KOPT-K1 (cell line): ENCODE measurements around the gene NPHP4.

Experiments used
- H3K27ac ChIP-seq: fragments of 200-600 bp; sonication (generic); 2 replicates; pipeline ENCODE4 v1.5.1; 2016; ENCODE audit warnings: antibody characterized with exemption, mild to moderate bottlenecking, low read depth, low read length; ENCODE audit not compliant: poor library complexity, severe bottlenecking
- H3K36me3 ChIP-seq: fragments of 200-600 bp; sonication (generic); 2 replicates; pipeline ENCODE4 v1.5.1; 2017; ENCODE audit warnings: antibody characterized with exemption, mild to moderate bottlenecking, low read length, moderate library complexity; ENCODE audit not compliant: insufficient read depth
- H3K9me3 ChIP-seq: fragments of 200-600 bp; sonication (generic); 2 replicates; pipeline ENCODE4 v1.5.1; 2017; ENCODE audit warnings: antibody characterized with exemption, low read length, mild to moderate bottlenecking; ENCODE audit not compliant: insufficient read depth, poor library complexity, severe bottlenecking

Gene NPHP4

DNA sequence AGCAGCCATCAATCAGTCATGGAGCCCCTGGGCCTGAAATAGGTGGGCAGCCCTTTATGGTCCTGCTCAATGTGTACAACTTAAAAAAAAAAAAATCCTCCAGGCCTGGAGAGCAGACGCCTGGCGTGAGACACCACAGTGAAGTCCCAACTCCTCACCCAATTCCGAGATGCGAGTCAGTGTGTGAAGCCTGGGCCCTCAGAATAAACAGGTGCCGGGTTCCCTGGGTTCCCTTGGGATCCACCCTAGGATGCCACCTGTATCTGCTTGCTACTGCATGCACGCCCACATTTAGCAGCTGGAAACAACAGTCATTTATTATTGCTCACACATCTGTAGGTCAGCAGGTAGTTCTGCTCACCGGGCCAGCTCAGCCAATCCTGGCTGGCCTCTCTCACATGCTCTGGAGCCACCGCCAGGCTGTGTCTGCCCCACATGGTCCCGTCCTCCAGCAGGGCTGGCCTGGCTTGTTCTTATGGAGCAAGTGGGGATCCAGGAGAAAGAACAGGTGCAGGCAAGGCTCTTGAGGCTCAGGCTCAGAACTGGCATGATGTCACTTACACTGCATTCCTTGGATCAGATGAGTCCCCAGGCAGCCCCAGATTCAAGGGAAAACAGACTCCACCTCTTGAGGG is 172.7 kb downstream of the NPHP4 start:
- Histone ChIP-seq H3K27ac (no peak overlapping the region), H3K36me3 (no peaks in the 10 kb centered on the region), H3K9me3 (peaks cover 9% of the 10 kb centered on the region)

DNA sequence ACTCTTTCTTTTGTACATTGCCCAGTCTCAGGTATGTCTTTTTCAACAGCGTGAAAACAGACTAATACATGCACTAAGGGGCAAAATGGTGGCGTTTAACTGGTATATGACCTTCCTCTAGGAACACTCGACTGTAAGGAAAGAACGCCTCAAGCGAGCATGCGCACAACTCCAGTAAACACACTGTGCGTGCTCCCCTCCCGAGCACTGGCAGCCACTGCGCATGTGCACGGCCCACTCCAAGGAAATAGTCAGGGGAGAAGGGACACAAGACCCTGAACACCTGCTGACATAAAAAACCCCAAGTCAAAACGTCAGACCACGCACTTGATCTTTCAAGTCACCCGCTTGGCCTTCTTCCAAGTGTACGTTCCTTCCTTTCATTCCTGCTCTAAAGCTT is 173.5 kb downstream of the NPHP4 start:
- no peak overlapping the region for H3K27ac ChIP-seq
- peaks cover 9% of the 10 kb centered on the region for H3K9me3 ChIP-seq
- H3K36me3 ChIP-seq = no peaks in the 10 kb centered on the region

GRCh38 chr1:5815716-5816115 is 176.5 kb downstream of the NPHP4 start:
- H3K36me3 ChIP-seq = no peaks in the 10 kb centered on the region
- H3K9me3 ChIP-seq = peaks cover 9% of the 10 kb centered on the region
- no peak overlapping the region for H3K27ac ChIP-seq

DNA sequence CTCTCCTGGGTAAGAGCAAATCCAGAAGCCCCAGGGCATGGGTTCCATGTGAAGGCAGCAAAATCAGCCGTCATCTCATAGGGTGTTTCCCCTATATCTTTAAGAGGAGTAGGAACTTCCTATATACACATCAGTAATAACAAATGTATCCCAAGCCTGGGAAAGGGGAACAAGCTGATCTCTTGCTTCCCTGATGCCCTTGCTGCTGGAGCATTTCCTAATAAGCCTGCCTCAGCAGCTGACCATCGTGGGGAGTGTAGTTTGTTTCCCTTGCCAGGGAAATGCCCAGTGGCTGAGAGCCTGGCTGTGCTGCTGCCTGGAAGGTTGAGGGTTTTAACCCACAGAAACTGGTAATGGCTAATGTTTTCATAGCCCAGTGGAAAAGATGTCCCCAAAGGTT is 177.0 kb downstream of the NPHP4 start:
- H3K9me3 ChIP-seq = peaks cover 9% of the 10 kb centered on the region
- no peak overlapping the region for H3K27ac ChIP-seq
- H3K36me3 ChIP-seq = no peaks in the 10 kb centered on the region

DNA sequence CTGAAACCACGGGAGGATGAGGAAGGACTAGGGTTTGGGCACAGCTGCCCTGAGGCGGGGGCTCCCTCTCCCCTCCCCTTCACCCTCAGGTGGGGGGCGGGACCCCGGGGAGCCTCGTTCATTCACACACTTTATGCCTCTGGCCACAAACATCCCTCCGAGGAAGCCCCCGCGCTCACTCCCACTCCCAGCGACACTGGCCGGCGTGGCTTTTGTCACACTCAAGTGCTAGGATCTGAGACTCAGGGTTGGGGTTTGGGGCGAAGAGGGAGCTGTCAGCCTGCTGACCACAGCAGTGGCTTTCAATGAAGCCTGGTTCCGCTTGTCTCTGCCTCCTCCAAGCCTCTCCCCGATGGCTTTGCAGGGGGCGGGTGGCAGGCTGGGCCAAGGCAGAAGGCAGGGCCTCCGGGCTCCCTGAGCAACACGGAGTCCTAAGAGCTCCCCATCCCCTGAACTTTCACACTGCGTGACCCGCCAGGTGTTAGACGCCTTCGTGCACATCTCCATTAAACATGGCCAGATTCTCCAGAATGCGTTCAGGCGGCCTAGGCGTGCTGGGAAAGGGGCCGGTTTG is 178.1 kb downstream of the NPHP4 start:
- no peak overlapping the region for H3K27ac ChIP-seq

GRCh38 chr1:5813480-5813879 is 178.7 kb downstream of the NPHP4 start:
- H3K36me3 ChIP-seq = no peaks in the 10 kb centered on the region
- H3K27ac ChIP-seq = no peak overlapping the region
- peaks cover 10% of the 10 kb centered on the region for H3K9me3 ChIP-seq

More for the DNA sequence above, 178.1 kb downstream of the NPHP4 start:
- Histone ChIP-seq H3K9me3 (peaks cover 9% of the 10 kb centered on the region), H3K36me3 (no peaks in the 10 kb centered on the region)
